Neural cell (in vitro differentiated cells): ENCODE data around the gene DIAPH1. TPM values are rescaled to one million over a fixed set of nuclear protein-coding genes. Genes with fewer than 3 reads are reported as not detected.

ENCODE experiments used
- H2AFZ ChIP-seq: fragments of 200-600, 300-800 bp; sonication (generic), shearing (Covaris generic); 2 replicates; pipeline ENCODE4 v1.6.0; 2014; ENCODE audit warnings: low read depth, mild to moderate bottlenecking, antibody characterized with exemption, low read length, moderate library complexity
- H3F3A ChIP-seq: fragments of 200-600 bp; shearing (Covaris generic); 2 replicates; pipeline ENCODE4 v1.6.1; 2016; ENCODE audit warnings: mild to moderate bottlenecking, moderate library complexity, mixed read lengths, antibody characterized with exemption, low read length; ENCODE audit not compliant: insufficient read depth, poor library complexity, severe bottlenecking
- H3K27ac ChIP-seq: fragments of 200-600, 300-800 bp; sonication (generic), shearing (Covaris generic); 2 replicates; pipeline ENCODE4 v1.5.1; 2014; ENCODE audit warnings: mild to moderate bottlenecking, low read length, moderate library complexity
- H3K27me3 ChIP-seq: fragments of 300-800, 200-600 bp; sonication (generic), shearing (Covaris generic); 2 replicates; pipeline ENCODE4 v1.6.0; 2014; ENCODE audit warnings: mild to moderate bottlenecking, low read depth, low read length, moderate library complexity; ENCODE audit not compliant: insufficient read depth
- H3K36me3 ChIP-seq: fragments of 300-800, 200-600 bp; sonication (generic), shearing (Covaris generic); 2 replicates; pipeline ENCODE4 v1.5.1; 2014; ENCODE audit warnings: mild to moderate bottlenecking, antibody characterized with exemption, low read length, moderate library complexity; ENCODE audit not compliant: insufficient read depth
- H3K4me2 ChIP-seq: fragments of 300-800, 200-600 bp; sonication (generic), shearing (Covaris generic); 2 replicates; pipeline ENCODE4 v1.6.0; 2014; ENCODE audit warnings: mild to moderate bottlenecking, low read length
- H3K4me3 ChIP-seq: fragments of 300-800, 200-600 bp; sonication (generic), shearing (Covaris generic); 2 replicates; pipeline ENCODE4 v1.5.1; 2014; ENCODE audit warnings: mild to moderate bottlenecking, low read length, moderate library complexity
- H3K79me2 ChIP-seq: fragments of 200-600 bp; shearing (Covaris generic); replicated peaks from 2 replicates; pipeline ENCODE4 v1.6.0; 2014; ENCODE audit warnings: mild to moderate bottlenecking, low read length, moderate library complexity; ENCODE audit not compliant: insufficient read depth
- H3K9ac ChIP-seq: fragments of 300-800, 200-600 bp; sonication (generic), shearing (Covaris generic); 2 replicates; pipeline ENCODE4 v1.6.1; 2016; ENCODE audit warnings: mild to moderate bottlenecking, low read length, mixed read lengths
- H3K9me2 ChIP-seq: fragments of 200-600 bp; shearing (Covaris generic); 2 replicates; pipeline ENCODE4 v1.6.1; 2016; ENCODE audit warnings: mild to moderate bottlenecking, low read length, mixed read lengths; ENCODE audit not compliant: insufficient read depth
- H3K9me3 ChIP-seq: fragments of 200-600, 300-800 bp; sonication (generic), shearing (Covaris generic); 2 replicates; pipeline ENCODE4 v1.6.1; 2016; ENCODE audit warnings: mild to moderate bottlenecking, mixed run types, low read length, moderate library complexity, mixed read lengths
- H4K20me1 ChIP-seq: fragments of 200-600 bp; shearing (Covaris generic); 2 replicates; pipeline ENCODE4 v1.6.1; 2016; ENCODE audit warnings: mild to moderate bottlenecking, mixed run types; ENCODE audit not compliant: insufficient read depth
- EP300 ChIP-seq: fragments of 450-650 bp; conservative IDR thresholded peaks from 2 replicates; pipeline ENCODE4 v1.6.1; 2014; ENCODE audit warnings: antibody characterized with exemption, mild to moderate bottlenecking, moderate library complexity; ENCODE audit not compliant: poor library complexity, severe bottlenecking
- EZH2 ChIP-seq: fragments of 200-600, 300-800 bp; shearing (Covaris generic), sonication (generic); IDR thresholded peaks from 2 replicates; pipeline ENCODE4 v1.6.1; 2014; ENCODE audit warnings: antibody characterized with exemption, low read length, borderline replicate concordance, mild to moderate bottlenecking; ENCODE audit not compliant: insufficient read depth, poor library complexity, severe bottlenecking
- MXI1 ChIP-seq: fragments of 450-650 bp; conservative IDR thresholded peaks from 2 replicates; pipeline ENCODE4 v1.6.1; 2014; ENCODE audit warnings: antibody characterized with exemption, mild to moderate bottlenecking; ENCODE audit not compliant: poor library complexity, severe bottlenecking
- POLR2AphosphoS5 ChIP-seq: IDR thresholded peaks from 2 replicates; pipeline ENCODE4 v1.6.1; 2012
- RAD21 ChIP-seq: fragments of 450-650 bp; conservative IDR thresholded peaks from 2 replicates; pipeline ENCODE4 v1.6.1; 2014; ENCODE audit warnings: antibody characterized with exemption, mild to moderate bottlenecking, moderate library complexity
- SMC3 ChIP-seq: fragments of 450-650 bp; conservative IDR thresholded peaks from 2 replicates; pipeline ENCODE4 v1.6.1; 2014; ENCODE audit warnings: antibody characterized with exemption, mild to moderate bottlenecking, moderate library complexity; ENCODE audit not compliant: poor library complexity
- TAF1 ChIP-seq: IDR thresholded peaks from 2 replicates; pipeline ENCODE4 v1.6.1; 2012; ENCODE audit warnings: low read depth
- polyA plus RNA-seq: library from polyadenylated mRNA; depleted of rRNA; stranded (reverse); fragments of >200 nt; gene quantifications from 2 replicates; pipeline ENCODE4 v1.2.3, GENCODE V29; 2014
- TF ChIP-seq, protein P1 (sequence below): IDR thresholded peaks from 2 replicates; pipeline ENCODE4 v1.6.1; 2012; ENCODE audit warnings: borderline replicate concordance
- TF ChIP-seq, protein P2 (sequence below): fragments of 450-650 bp; IDR thresholded peaks from 2 replicates; pipeline ENCODE4 v1.5.1; 2014; ENCODE audit warnings: antibody characterized with exemption, mild to moderate bottlenecking, moderate library complexity; ENCODE audit not compliant: poor library complexity, severe bottlenecking

The DIAPH1 gene
- polyA plus RNA-seq, 1 donor from 2014 or later = 21.9 TPM

DNA sequence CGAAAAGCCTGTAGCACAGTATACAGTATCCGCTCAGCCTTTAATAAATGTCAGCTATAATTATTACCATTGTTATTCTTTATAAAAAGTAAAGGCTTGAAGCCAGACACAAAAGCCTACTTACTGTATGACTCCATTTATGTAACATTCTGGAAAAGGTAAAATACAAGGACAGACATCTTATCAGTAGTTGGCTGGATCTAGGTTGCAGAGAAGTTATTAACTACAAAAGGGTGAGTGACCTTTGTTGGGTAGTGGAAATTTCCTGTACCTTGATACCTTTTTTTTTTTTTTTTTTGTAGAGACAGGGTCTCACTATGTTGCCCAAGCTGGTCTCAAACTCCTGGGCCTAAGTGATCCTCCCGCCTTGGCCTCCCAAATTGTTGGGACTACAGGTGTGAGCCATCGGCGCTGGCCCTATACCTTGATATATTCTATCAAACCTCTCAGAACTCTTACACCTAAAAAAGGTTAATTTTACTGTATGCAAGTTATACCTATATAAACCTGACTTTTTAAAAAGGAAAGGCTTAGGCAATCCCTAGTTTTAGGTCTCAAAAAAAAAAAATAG lies 11.9 kb upstream of the DIAPH1 start:
- H3K9ac ChIP-seq = no peak overlapping the region
- TF ChIP-seq SMC3 (no peak), RAD21 (no peak), POLR2AphosphoS5 (no peak), EZH2 (no peak), TAF1 (no peak), MXI1 (no peak), EP300 (no peak)
- TF ChIP-seq, protein P1, sequence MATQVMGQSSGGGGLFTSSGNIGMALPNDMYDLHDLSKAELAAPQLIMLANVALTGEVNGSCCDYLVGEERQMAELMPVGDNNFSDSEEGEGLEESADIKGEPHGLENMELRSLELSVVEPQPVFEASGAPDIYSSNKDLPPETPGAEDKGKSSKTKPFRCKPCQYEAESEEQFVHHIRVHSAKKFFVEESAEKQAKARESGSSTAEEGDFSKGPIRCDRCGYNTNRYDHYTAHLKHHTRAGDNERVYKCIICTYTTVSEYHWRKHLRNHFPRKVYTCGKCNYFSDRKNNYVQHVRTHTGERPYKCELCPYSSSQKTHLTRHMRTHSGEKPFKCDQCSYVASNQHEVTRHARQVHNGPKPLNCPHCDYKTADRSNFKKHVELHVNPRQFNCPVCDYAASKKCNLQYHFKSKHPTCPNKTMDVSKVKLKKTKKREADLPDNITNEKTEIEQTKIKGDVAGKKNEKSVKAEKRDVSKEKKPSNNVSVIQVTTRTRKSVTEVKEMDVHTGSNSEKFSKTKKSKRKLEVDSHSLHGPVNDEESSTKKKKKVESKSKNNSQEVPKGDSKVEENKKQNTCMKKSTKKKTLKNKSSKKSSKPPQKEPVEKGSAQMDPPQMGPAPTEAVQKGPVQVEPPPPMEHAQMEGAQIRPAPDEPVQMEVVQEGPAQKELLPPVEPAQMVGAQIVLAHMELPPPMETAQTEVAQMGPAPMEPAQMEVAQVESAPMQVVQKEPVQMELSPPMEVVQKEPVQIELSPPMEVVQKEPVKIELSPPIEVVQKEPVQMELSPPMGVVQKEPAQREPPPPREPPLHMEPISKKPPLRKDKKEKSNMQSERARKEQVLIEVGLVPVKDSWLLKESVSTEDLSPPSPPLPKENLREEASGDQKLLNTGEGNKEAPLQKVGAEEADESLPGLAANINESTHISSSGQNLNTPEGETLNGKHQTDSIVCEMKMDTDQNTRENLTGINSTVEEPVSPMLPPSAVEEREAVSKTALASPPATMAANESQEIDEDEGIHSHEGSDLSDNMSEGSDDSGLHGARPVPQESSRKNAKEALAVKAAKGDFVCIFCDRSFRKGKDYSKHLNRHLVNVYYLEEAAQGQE = no peak
- TF ChIP-seq, protein P2, sequence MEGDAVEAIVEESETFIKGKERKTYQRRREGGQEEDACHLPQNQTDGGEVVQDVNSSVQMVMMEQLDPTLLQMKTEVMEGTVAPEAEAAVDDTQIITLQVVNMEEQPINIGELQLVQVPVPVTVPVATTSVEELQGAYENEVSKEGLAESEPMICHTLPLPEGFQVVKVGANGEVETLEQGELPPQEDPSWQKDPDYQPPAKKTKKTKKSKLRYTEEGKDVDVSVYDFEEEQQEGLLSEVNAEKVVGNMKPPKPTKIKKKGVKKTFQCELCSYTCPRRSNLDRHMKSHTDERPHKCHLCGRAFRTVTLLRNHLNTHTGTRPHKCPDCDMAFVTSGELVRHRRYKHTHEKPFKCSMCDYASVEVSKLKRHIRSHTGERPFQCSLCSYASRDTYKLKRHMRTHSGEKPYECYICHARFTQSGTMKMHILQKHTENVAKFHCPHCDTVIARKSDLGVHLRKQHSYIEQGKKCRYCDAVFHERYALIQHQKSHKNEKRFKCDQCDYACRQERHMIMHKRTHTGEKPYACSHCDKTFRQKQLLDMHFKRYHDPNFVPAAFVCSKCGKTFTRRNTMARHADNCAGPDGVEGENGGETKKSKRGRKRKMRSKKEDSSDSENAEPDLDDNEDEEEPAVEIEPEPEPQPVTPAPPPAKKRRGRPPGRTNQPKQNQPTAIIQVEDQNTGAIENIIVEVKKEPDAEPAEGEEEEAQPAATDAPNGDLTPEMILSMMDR = no peak
- peaks cover 16% of the 10 kb centered on the region for H3K79me2 ChIP-seq
- no peaks in the 10 kb centered on the region for H3K9me3 ChIP-seq
- H3K36me3 ChIP-seq = peaks cover 13% of the 10 kb centered on the region
- H3K4me3 ChIP-seq = no peak overlapping the region
- no peaks in the 10 kb centered on the region for H3K9me2 ChIP-seq
- no peak overlapping the region for H3K27ac ChIP-seq
- H4K20me1 ChIP-seq = no peaks in the 10 kb centered on the region
- no peaks in the 10 kb centered on the region for H3F3A ChIP-seq
- H3K27me3 ChIP-seq = no peaks in the 10 kb centered on the region
- no peak overlapping the region for H3K4me2 ChIP-seq
- H2AFZ ChIP-seq = no peak overlapping the region

DNA sequence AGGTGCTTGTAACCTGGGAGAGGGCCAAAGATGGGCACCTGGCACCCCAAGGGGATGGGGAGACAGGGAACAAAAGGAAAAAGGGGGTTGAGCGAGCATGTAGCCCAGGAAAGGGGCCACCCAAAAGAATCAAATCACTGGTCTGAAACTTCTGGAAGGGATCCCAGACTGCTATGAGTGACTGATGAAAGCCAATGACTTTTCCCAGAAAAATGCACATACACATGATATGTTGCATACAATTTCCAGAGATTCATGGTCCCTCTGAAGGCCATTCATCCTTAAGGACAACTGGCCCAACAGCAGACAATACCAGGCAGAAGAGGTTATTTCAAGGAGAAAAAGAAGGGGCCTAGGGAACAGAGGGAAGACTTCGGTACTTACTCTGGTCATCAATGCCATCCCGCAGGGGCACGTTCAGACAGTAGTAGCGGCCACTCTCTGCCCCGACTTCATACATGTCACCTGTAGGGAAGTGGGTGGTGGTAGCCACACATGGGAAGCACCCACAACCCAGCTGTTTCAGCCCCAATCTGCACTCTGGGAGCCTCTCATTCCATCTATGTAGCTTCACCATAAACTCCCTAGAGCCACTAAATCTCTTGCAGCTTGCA lies 9.5 kb upstream of the DIAPH1 start:
- H3F3A ChIP-seq = no peaks in the 10 kb centered on the region
- H3K9me2 ChIP-seq = no peaks in the 10 kb centered on the region
- H3K79me2 ChIP-seq = no peaks in the 10 kb centered on the region
- no peak overlapping the region for H3K4me2 ChIP-seq
- H4K20me1 ChIP-seq = no peaks in the 10 kb centered on the region
- no peak overlapping the region for H2AFZ ChIP-seq
- H3K9ac ChIP-seq = no peak overlapping the region
- TF ChIP-seq POLR2AphosphoS5 (no peak), TAF1 (no peak), EP300 (no peak), MXI1 (no peak), SMC3 (no peak), EZH2 (no peak), RAD21 (no peak)
- TF ChIP-seq, protein P2 = no peak
- TF ChIP-seq, protein P1 = no peak
- no peak overlapping the region for H3K4me3 ChIP-seq
- H3K27ac ChIP-seq = no peak overlapping the region
- H3K27me3 ChIP-seq = no peaks in the 10 kb centered on the region
- no peaks in the 10 kb centered on the region for H3K9me3 ChIP-seq
- peaks cover 13% of the 10 kb centered on the region for H3K36me3 ChIP-seq
